ENCODE data around the gene ATF3. TPM values are rescaled to one million over a fixed set of nuclear protein-coding genes. Genes with fewer than 3 reads are reported as not detected.

The ATF3 gene
- total RNA-seq, 1 experiment from 2014 or later = 13.0 TPM

DNA sequence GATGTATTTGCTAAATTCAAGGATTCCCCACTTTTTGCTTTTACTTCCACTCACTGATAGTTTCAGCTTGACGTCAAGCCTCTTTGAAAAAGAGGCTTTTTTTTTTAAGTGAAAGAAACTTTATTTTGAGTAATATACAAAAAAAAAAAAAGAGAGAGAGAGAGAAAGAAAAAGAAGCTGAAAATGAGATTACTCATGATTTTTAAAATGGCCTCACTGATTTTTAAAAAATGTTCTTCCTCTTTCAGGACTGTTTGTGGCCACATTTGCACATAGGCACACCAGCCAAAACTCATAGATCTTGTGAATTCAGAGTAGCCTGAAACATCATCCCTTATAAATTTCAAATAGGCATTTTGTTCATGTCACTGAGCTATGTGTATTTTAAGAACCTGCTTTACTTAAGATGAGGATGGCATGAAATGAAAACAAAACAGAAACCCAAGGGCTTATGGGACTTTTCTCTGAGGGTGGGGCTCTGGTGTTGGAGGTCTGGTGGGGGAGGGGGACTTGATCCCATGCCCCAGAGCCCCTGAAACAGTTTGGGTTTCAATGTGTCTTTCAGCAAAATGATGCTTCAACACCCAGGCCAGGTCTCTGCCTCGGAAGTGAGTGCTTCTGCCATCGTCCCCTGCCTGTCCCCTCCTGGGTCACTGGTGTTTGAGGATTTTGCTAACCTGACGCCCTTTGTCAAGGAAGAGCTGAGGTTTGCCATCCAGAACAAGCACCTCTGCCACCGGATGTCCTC is 6.1 kb downstream of the ATF3 start:
- no TSS peak for BruUV-seq (replicated peaks)
- DNase-seq = no peak
- peaks cover 53% of the 10 kb centered on the region for H3K36me3 Mint-ChIP-seq (ENCODE audit: insufficient read depth, unreplicated experiment)

DNA sequence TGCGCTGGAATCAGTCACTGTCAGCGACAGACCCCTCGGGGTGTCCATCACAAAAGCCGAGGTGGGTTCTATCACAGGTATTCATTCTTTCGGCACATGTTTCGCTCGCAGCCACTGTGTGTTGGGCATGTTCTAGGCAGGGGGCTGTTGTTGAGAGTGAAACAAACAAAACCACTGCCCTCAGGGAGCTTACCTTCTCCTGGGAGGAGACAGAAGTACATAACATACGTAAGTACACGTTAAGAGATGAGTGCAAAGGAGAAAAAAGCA is 6.6 kb downstream of the ATF3 start:
- Mint-ChIP-seq H3K4me1 (ENCODE audit: low read depth, unreplicated experiment) (peaks cover 16% of the 10 kb centered on the region), H3K27ac (ENCODE audit: unreplicated experiment) (peak overlapping the region; percentile 19), H3K27me3 (ENCODE audit: unreplicated experiment) (peaks cover 13% of the 10 kb centered on the region), H3K9me3 (ENCODE audit: low read depth, unreplicated experiment) (no peaks in the 10 kb centered on the region), H3K36me3 (ENCODE audit: insufficient read depth, unreplicated experiment) (peaks cover 51% of the 10 kb centered on the region), H3K4me3 (ENCODE audit: low read depth, unreplicated experiment) (no peak overlapping the region)
- DNase-seq = no peak
- BruUV-seq (replicated peaks) = no TSS peak
- TF ChIP-seq CTCF (IDR thresholded peaks at IDR 0.05; ENCODE audit: unreplicated experiment) = no peak
- CTCF ChIA-PET = no interaction called here
- intact Hi-C loops (cut with micrococcal nuclease; ENCODE audit: unreplicated experiment) = no loop called here

More for the DNA sequence above, 6.1 kb downstream of the ATF3 start:
- TF ChIP-seq CTCF (IDR thresholded peaks at IDR 0.05; ENCODE audit: unreplicated experiment) = no peak
- peaks cover 15% of the 10 kb centered on the region for H3K27me3 Mint-ChIP-seq (ENCODE audit: unreplicated experiment)
- CTCF ChIA-PET = interaction anchor here (0.7 to 1.0 kb wide), 4 partner anchors 26 to 214 kb away, joined by 3 read pairs; no protein-coding TSS in a partner anchor
- H3K4me1 Mint-ChIP-seq (ENCODE audit: low read depth, unreplicated experiment) = peaks cover 21% of the 10 kb centered on the region
- H3K27ac Mint-ChIP-seq (ENCODE audit: unreplicated experiment) = peak overlapping the region; percentile 19
- intact Hi-C loops (cut with micrococcal nuclease; ENCODE audit: unreplicated experiment) = no loop called here
- no peak overlapping the region for H3K4me3 Mint-ChIP-seq (ENCODE audit: low read depth, unreplicated experiment)
- H3K9me3 Mint-ChIP-seq (ENCODE audit: low read depth, unreplicated experiment) = no peaks in the 10 kb centered on the region

GRCh38 chr1:212618466-212619210 is 10.1 kb downstream of the ATF3 start:
- H3K27ac Mint-ChIP-seq (ENCODE audit: unreplicated experiment) = no peak overlapping the region
- TF ChIP-seq CTCF (IDR thresholded peaks at IDR 0.05; ENCODE audit: unreplicated experiment) = no peak
- H3K9me3 Mint-ChIP-seq (ENCODE audit: low read depth, unreplicated experiment) = no peaks in the 10 kb centered on the region
- no peak overlapping the region for H3K4me3 Mint-ChIP-seq (ENCODE audit: low read depth, unreplicated experiment)
- BruUV-seq (replicated peaks) = no TSS peak
- intact Hi-C loops (cut with micrococcal nuclease; ENCODE audit: unreplicated experiment) = no loop called here
- no peak for DNase-seq
- CTCF ChIA-PET = interaction anchor here (1.8 kb wide), 1 partner anchor 10 kb away, joined by 7 read pairs; the partner anchor contains the start of gene ATF3
- H3K4me1 Mint-ChIP-seq (ENCODE audit: low read depth, unreplicated experiment) = no peaks in the 10 kb centered on the region
- no peaks in the 10 kb centered on the region for H3K27me3 Mint-ChIP-seq (ENCODE audit: unreplicated experiment)
- peaks cover 39% of the 10 kb centered on the region for H3K36me3 Mint-ChIP-seq (ENCODE audit: insufficient read depth, unreplicated experiment)

GRCh38 chr1:212620293-212620692 is 11.7 kb downstream of the ATF3 start:
- no peaks in the 10 kb centered on the region for H3K9me3 Mint-ChIP-seq (ENCODE audit: low read depth, unreplicated experiment)
- intact Hi-C loops (cut with micrococcal nuclease; ENCODE audit: unreplicated experiment) = no loop called here
- TF ChIP-seq CTCF (IDR thresholded peaks at IDR 0.05; ENCODE audit: unreplicated experiment) = no peak
- no peak overlapping the region for H3K4me3 Mint-ChIP-seq (ENCODE audit: low read depth, unreplicated experiment)
- no TSS peak for BruUV-seq (replicated peaks)
- no peaks in the 10 kb centered on the region for H3K27me3 Mint-ChIP-seq (ENCODE audit: unreplicated experiment)
- H3K4me1 Mint-ChIP-seq (ENCODE audit: low read depth, unreplicated experiment) = no peaks in the 10 kb centered on the region
- H3K27ac Mint-ChIP-seq (ENCODE audit: unreplicated experiment) = peak overlapping the region; percentile 19
- peaks cover 31% of the 10 kb centered on the region for H3K36me3 Mint-ChIP-seq (ENCODE audit: insufficient read depth, unreplicated experiment)
- no peak for DNase-seq
- CTCF ChIA-PET = interaction anchor here (0.5 kb wide), 1 partner anchor 12 kb away, joined by 10 read pairs; the partner anchor contains the start of gene ATF3
